ENCODE data around the gene AKAP10.

DNA sequence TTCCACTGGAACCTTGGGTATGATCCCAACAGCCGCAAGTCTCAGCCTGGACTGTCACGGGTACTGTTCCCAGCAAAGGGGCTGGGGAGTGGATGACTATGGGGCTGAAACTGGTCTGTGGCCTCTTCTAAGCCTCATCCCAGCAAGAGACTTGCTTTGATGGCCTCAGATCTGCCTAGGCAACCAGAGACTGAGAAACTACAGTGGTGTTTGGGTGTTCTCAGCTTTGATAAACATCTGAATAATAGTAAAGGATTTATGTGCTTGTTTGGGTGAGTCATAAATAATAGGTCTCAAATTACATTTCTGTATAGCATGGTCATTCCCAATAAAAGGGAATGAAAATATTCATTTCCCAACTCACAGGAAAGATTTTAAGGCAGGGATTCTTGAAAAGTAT lies 79.7 kb downstream of the AKAP10 start:
- TF ChIP-seq, protein P1, sequence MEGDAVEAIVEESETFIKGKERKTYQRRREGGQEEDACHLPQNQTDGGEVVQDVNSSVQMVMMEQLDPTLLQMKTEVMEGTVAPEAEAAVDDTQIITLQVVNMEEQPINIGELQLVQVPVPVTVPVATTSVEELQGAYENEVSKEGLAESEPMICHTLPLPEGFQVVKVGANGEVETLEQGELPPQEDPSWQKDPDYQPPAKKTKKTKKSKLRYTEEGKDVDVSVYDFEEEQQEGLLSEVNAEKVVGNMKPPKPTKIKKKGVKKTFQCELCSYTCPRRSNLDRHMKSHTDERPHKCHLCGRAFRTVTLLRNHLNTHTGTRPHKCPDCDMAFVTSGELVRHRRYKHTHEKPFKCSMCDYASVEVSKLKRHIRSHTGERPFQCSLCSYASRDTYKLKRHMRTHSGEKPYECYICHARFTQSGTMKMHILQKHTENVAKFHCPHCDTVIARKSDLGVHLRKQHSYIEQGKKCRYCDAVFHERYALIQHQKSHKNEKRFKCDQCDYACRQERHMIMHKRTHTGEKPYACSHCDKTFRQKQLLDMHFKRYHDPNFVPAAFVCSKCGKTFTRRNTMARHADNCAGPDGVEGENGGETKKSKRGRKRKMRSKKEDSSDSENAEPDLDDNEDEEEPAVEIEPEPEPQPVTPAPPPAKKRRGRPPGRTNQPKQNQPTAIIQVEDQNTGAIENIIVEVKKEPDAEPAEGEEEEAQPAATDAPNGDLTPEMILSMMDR (conservative IDR thresholded peaks at IDR 0.05; ENCODE audit: low read length) = no peak
- TF ChIP-seq EZH2phosphoT487 (IDR thresholded peaks at IDR 0.05; ENCODE audit: borderline replicate concordance) = no peak
